ENCODE results near the gene UGT2B17. TPM values are rescaled to one million over a fixed set of nuclear protein-coding genes. Genes with fewer than 3 reads are reported as not detected.
"Not testable (repeated sequence)": the region's sequence is repeated elsewhere in the genome, so short reads cannot be mapped to it uniquely, and the experiment has no call there.

Gene UGT2B17
- total and polyA plus RNA-seq, 4 donors = 1.3 to 17.2 (median 4.7) TPM; not detected in 1

DNA sequence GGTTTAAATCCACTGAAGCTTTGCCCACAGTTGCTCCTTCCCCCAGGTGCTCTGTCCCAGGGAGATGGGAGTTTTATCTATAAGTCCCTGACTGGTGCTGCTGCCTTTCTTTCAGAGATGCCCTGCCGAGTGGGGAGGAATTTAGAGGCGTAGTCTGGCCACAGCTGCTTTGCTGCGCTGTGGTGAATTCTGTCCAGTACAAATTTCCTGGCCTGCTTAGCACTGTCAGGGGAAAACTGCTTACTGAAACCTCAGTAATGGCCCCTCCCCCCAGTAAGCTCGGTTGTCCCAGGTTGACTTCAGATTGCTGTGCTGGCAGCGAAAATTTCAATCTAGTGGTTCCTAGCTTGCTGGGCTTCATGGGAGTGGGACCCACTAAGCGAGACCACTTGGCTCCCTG, 40.1 kb downstream of the UGT2B17 start:
- H3K9ac ChIP-seq (ENCODE audit: low read depth in 1 of 2, low read length in 2 of 2) = no peak overlapping the region
- no peak overlapping the region for H3K27ac ChIP-seq (ENCODE audit: low read depth in 1 of 2, low read length in 2 of 2)
- DNase-seq (ENCODE audit: low spot score) = no peak
- no peaks in the 10 kb centered on the region for H3K4me1 ChIP-seq (ENCODE audit: control insufficient read depth in 4 of 4, insufficient read depth in 4 of 4, low read length in 3 of 4)
- WGBS = 87% methylated on average over 6 of the region's 6 CpGs
- peaks cover 0 to 16% (median under 1%) of the 10 kb centered on the region in 4 donors for H3K36me3 ChIP-seq (ENCODE audit: control insufficient read depth in 4 of 4, insufficient read depth in 3 of 4, low read depth in 1 of 4, low read length in 3 of 4)
- H3K9me3 ChIP-seq (ENCODE audit: control insufficient read depth in 4 of 4, low read length in 3 of 4) = peaks cover 0 to 17% (median 2%) of the 10 kb centered on the region in 4 donors
- H3K4me3 ChIP-seq (ENCODE audit: low read depth in 1 of 3, low read length in 3 of 3) = no peak overlapping the region
- no peaks in the 10 kb centered on the region for H3K27me3 ChIP-seq (ENCODE audit: control insufficient read depth in 4 of 4, insufficient read depth in 4 of 4, low read length in 3 of 4)
- no peak for TF ChIP-seq EGR1 (IDR thresholded peaks at IDR 0.05; ENCODE audit: low read depth in 2 of 2)

DNA sequence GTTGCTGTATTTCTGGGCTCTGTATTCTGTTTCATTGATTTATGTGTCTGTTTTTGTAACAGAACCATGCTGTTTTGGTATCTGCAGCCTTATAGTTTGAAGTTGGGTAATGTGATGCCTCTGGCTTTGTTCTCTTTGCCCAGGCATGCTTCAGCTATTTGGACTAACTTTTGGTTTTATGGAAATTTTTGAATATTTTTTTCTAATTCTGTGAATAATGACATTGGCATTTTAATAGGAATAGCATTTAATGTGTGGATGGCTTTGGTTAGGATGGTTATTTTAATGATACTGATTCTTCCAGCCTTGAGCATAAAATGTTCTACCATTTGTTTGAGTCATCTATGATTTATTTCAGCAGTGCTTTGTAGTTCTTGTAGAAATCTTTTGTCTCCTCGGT, 53.9 kb downstream of the UGT2B17 start:
- not testable (repeated sequence) for H3K4me3 ChIP-seq (ENCODE audit: low read depth in 1 of 3, low read length in 3 of 3); H3K36me3 ChIP-seq (ENCODE audit: control insufficient read depth in 4 of 4, insufficient read depth in 3 of 4, low read depth in 1 of 4, low read length in 3 of 4); DNase-seq (ENCODE audit: low spot score); H3K4me1 ChIP-seq (ENCODE audit: control insufficient read depth in 4 of 4, insufficient read depth in 4 of 4, low read length in 3 of 4); H3K9me3 ChIP-seq (ENCODE audit: control insufficient read depth in 4 of 4, low read length in 3 of 4); H3K9ac ChIP-seq (ENCODE audit: low read depth in 1 of 2, low read length in 2 of 2); H3K27me3 ChIP-seq (ENCODE audit: control insufficient read depth in 4 of 4, insufficient read depth in 4 of 4, low read length in 3 of 4); H3K27ac ChIP-seq (ENCODE audit: low read depth in 1 of 2, low read length in 2 of 2)
- 83% methylated on average over 1 of the region's 1 CpG for WGBS

DNA sequence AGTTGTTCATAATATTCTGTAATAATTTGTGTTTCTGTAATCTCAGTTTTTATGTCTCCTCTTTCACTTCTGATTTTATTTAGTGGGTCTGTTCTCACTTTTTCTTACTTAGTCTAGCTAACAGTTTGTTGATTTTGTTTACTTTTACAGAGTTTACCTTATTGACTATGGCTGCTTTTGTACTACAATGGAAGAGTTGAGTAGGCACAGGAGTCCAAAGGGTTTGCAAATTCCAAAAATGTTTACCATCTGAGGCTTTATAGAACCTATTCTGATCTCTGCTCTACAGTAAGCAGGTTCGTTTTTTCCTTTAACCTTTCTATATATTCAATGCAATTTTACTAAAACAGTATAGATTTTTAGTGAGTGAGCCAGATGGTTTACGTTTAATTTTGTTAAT, 55.1 kb downstream of the UGT2B17 start:
- no peak overlapping the region for H3K9ac ChIP-seq (ENCODE audit: low read depth in 1 of 2, low read length in 2 of 2)
- 72% methylated on average over 2 of the region's 2 CpGs for WGBS

DNA sequence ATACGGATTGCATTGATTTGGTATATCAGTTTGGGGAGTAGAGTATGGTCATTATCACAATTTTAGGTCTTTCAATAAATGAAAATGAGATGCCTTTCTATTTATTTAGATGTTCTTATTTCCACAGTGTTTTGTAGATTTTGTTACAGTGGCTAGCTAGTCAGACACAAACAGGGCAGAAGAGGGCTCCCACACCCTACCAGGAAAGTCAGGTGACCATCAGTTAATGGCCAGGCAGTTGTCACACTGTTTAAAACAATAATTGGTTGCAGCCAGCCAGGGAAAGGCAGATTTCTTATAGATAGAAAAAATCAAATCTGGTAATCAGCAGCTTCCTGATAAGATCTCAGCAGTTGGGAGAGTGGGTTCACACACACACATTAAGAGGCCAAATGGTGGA, 57.2 kb downstream of the UGT2B17 start:
- H3K9me3 ChIP-seq (ENCODE audit: control insufficient read depth in 4 of 4, low read length in 3 of 4) = no peaks in the 10 kb centered on the region
- WGBS = 81% methylated on average over 1 of the region's 1 CpG
- no peaks in the 10 kb centered on the region for H3K4me1 ChIP-seq (ENCODE audit: control insufficient read depth in 4 of 4, insufficient read depth in 4 of 4, low read length in 3 of 4)
- no peak overlapping the region for H3K9ac ChIP-seq (ENCODE audit: low read depth in 1 of 2, low read length in 2 of 2)
- no peaks in the 10 kb centered on the region for H3K27me3 ChIP-seq (ENCODE audit: control insufficient read depth in 4 of 4, insufficient read depth in 4 of 4, low read length in 3 of 4)
- no peak for DNase-seq (ENCODE audit: low spot score)
- no peak overlapping the region for H3K4me3 ChIP-seq (ENCODE audit: low read depth in 1 of 3, low read length in 3 of 3)
- no peak overlapping the region for H3K27ac ChIP-seq (ENCODE audit: low read depth in 1 of 2, low read length in 2 of 2)
- no peak for TF ChIP-seq EGR1 (IDR thresholded peaks at IDR 0.05; ENCODE audit: low read depth in 2 of 2)
- peak; percentile 44 to 46 for TF ChIP-seq RAD21 (IDR thresholded peaks at IDR 0.05)
- no peak for TF ChIP-seq FOXA1 (IDR thresholded peaks at IDR 0.05)
- TF ChIP-seq TAF1 (conservative IDR thresholded peaks at IDR 0.05) = no peak
- TF ChIP-seq NR2F2 (IDR thresholded peaks at IDR 0.05) = no peak
- no peak for TF ChIP-seq SP1 (IDR thresholded peaks at IDR 0.05)
- H3K36me3 ChIP-seq (ENCODE audit: control insufficient read depth in 4 of 4, insufficient read depth in 3 of 4, low read depth in 1 of 4, low read length in 3 of 4) = no peaks in the 10 kb centered on the region

More for the DNA sequence above, 55.1 kb downstream of the UGT2B17 start:
- TF ChIP-seq, protein P1, sequence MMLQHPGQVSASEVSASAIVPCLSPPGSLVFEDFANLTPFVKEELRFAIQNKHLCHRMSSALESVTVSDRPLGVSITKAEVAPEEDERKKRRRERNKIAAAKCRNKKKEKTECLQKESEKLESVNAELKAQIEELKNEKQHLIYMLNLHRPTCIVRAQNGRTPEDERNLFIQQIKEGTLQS (IDR thresholded peaks at IDR 0.05) = no peak
- TF ChIP-seq, protein P2, sequence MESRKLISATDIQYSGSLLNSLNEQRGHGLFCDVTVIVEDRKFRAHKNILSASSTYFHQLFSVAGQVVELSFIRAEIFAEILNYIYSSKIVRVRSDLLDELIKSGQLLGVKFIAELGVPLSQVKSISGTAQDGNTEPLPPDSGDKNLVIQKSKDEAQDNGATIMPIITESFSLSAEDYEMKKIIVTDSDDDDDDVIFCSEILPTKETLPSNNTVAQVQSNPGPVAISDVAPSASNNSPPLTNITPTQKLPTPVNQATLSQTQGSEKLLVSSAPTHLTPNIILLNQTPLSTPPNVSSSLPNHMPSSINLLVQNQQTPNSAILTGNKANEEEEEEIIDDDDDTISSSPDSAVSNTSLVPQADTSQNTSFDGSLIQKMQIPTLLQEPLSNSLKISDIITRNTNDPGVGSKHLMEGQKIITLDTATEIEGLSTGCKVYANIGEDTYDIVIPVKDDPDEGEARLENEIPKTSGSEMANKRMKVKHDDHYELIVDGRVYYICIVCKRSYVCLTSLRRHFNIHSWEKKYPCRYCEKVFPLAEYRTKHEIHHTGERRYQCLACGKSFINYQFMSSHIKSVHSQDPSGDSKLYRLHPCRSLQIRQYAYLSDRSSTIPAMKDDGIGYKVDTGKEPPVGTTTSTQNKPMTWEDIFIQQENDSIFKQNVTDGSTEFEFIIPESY (IDR thresholded peaks at IDR 0.05) = no peak
- no peak for TF ChIP-seq NR2F2 (IDR thresholded peaks at IDR 0.05)
- TF ChIP-seq YY1 (IDR thresholded peaks at IDR 0.05) = no peak
- no peak for TF ChIP-seq GABPA (IDR thresholded peaks at IDR 0.05 in 1 of 2, conservative IDR thresholded peaks at IDR 0.05 in 1 of 2)
- Histone ChIP-seq H3K9me3 (ENCODE audit: control insufficient read depth in 4 of 4, low read length in 3 of 4) (no peaks in the 10 kb centered on the region), H3K27ac (ENCODE audit: low read depth in 1 of 2, low read length in 2 of 2) (no peak overlapping the region), H3K4me3 (ENCODE audit: low read depth in 1 of 3, low read length in 3 of 3) (no peak overlapping the region), H3K27me3 (ENCODE audit: control insufficient read depth in 4 of 4, insufficient read depth in 4 of 4, low read length in 3 of 4) (no peaks in the 10 kb centered on the region), H3K36me3 (ENCODE audit: control insufficient read depth in 4 of 4, insufficient read depth in 3 of 4, low read depth in 1 of 4, low read length in 3 of 4) (no peaks in the 10 kb centered on the region), H3K4me1 (ENCODE audit: control insufficient read depth in 4 of 4, insufficient read depth in 4 of 4, low read length in 3 of 4) (no peaks in the 10 kb centered on the region)
- DNase-seq (ENCODE audit: low spot score) = no peak

DNA sequence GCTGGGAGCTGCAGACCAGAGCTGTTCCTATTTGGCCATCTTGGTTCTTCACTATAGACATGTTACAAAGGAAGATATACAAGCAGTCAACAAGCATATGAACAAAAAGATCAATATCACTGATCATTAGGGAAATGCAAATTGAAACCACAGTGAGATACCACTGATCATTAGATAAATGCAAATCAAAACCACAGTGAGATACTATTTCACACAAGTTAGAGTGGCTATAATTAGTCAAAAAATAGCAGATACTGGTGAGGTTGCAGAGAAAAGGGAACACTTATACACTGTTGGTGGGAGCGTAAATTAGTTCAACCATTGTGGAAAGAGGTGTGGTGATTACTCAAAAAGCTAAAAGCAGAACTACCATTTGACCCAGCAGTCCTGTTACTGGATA, 70.7 kb downstream of the UGT2B17 start:
- WGBS = 82% methylated on average over 1 of the region's 1 CpG
- not testable (repeated sequence) for H3K27ac ChIP-seq (ENCODE audit: low read depth in 1 of 2, low read length in 2 of 2); H3K27me3 ChIP-seq (ENCODE audit: control insufficient read depth in 4 of 4, insufficient read depth in 4 of 4, low read length in 3 of 4)

DNA sequence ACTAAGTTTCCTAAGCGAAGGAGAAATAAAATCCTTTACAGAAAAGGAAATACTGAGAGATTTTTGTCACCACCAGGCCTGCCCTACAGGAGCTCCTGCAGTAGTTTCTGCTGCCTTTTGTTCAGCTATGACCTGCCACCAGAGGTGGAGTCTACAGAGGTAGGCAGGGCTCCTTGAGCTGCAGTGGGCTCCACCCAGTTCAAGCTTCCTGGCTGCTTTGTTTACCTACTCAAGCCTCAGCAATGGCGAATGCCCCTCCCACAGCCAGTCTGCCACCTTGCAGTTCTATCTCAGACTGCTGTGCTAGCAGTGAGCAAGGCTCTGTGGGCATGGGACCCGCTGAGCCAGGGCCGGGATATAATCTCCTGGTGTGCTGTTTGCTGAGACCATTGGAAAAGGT, 71.3 kb downstream of the UGT2B17 start:
- H3K27me3 ChIP-seq (ENCODE audit: control insufficient read depth in 4 of 4, insufficient read depth in 4 of 4, low read length in 3 of 4); H3K27ac ChIP-seq (ENCODE audit: low read depth in 1 of 2, low read length in 2 of 2); H3K4me3 ChIP-seq (ENCODE audit: low read depth in 1 of 3, low read length in 3 of 3); H3K36me3 ChIP-seq (ENCODE audit: control insufficient read depth in 4 of 4, insufficient read depth in 3 of 4, low read depth in 1 of 4, low read length in 3 of 4); H3K9me3 ChIP-seq (ENCODE audit: control insufficient read depth in 4 of 4, low read length in 3 of 4); H3K9ac ChIP-seq (ENCODE audit: low read depth in 1 of 2, low read length in 2 of 2); DNase-seq (ENCODE audit: low spot score); H3K4me1 ChIP-seq (ENCODE audit: control insufficient read depth in 4 of 4, insufficient read depth in 4 of 4, low read length in 3 of 4): not testable (repeated sequence)
- WGBS = 96% methylated on average over 4 of the region's 4 CpGs

More for the DNA sequence above, 70.7 kb downstream of the UGT2B17 start:
- H3K9ac ChIP-seq (ENCODE audit: low read depth in 1 of 2, low read length in 2 of 2); DNase-seq (ENCODE audit: low spot score); H3K36me3 ChIP-seq (ENCODE audit: control insufficient read depth in 4 of 4, insufficient read depth in 3 of 4, low read depth in 1 of 4, low read length in 3 of 4); H3K4me3 ChIP-seq (ENCODE audit: low read depth in 1 of 3, low read length in 3 of 3); H3K4me1 ChIP-seq (ENCODE audit: control insufficient read depth in 4 of 4, insufficient read depth in 4 of 4, low read length in 3 of 4); H3K9me3 ChIP-seq (ENCODE audit: control insufficient read depth in 4 of 4, low read length in 3 of 4): not testable (repeated sequence)

DNA sequence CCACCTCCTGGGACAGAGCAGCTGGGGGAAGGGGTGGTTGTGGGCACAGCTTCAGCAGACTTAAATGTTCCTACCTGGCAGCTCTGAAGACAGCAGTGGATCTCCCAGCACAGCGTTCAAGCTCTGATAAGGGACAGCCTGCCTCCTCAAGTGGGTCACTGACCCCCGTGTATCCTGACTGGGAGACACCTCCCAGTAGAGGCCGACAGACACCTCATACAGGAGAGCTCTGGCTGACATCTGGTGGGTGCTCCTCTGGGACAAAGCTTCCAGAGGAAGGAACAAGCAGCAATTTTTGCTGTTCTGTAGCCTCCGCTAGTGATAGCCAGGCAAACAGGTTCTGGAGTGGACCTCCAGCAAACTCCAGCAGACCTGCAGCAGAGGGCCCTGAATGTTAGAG, 72.7 kb downstream of the UGT2B17 start:
- not testable (repeated sequence) for DNase-seq (ENCODE audit: low spot score)
- 89% methylated on average over 4 of the region's 4 CpGs for WGBS

More for the DNA sequence above, 72.7 kb downstream of the UGT2B17 start:
- H3K4me3 ChIP-seq (ENCODE audit: low read depth in 1 of 3, low read length in 3 of 3); H3K36me3 ChIP-seq (ENCODE audit: control insufficient read depth in 4 of 4, insufficient read depth in 3 of 4, low read depth in 1 of 4, low read length in 3 of 4); H3K9ac ChIP-seq (ENCODE audit: low read depth in 1 of 2, low read length in 2 of 2); H3K27ac ChIP-seq (ENCODE audit: low read depth in 1 of 2, low read length in 2 of 2); H3K4me1 ChIP-seq (ENCODE audit: control insufficient read depth in 4 of 4, insufficient read depth in 4 of 4, low read length in 3 of 4); H3K9me3 ChIP-seq (ENCODE audit: control insufficient read depth in 4 of 4, low read length in 3 of 4); H3K27me3 ChIP-seq (ENCODE audit: control insufficient read depth in 4 of 4, insufficient read depth in 4 of 4, low read length in 3 of 4): not testable (repeated sequence)
